Ovary (tissue), 3 donors: Measurements from ENCODE around the gene RNF14.
A peak's percentile ranks its signal among the peaks of the same experiment; 100 is the strongest.

Experiments used
- EP300 ChIP-seq: sonication (generic); formaldehyde crosslinking; IDR thresholded peaks from one replicate; pipeline ENCODE4 v1.6.1; 2017; ENCODE audit warnings: antibody characterized with exemption
- POLR2A ChIP-seq: fragments of 450-650 bp; IDR thresholded peaks from one replicate; pipeline ENCODE4 v1.6.1; 2017; ENCODE audit warnings: antibody characterized with exemption, mild to moderate bottlenecking, moderate library complexity
- TF ChIP-seq, protein P1 (sequence below), 3 donors: fragments of 450-650 bp in 2 of 3; fragments of 200-600 bp in 1 of 3; IDR thresholded peaks; one replicate each; pipeline versions ENCODE4 v1.5.1 to v1.8.0; 2016 to 2022; ENCODE audit warnings: antibody characterized with exemption in 3 of 3, mild to moderate bottlenecking in 1 of 3
- donor health status: DM: no; HTN: no; CAD: no.

DNA sequence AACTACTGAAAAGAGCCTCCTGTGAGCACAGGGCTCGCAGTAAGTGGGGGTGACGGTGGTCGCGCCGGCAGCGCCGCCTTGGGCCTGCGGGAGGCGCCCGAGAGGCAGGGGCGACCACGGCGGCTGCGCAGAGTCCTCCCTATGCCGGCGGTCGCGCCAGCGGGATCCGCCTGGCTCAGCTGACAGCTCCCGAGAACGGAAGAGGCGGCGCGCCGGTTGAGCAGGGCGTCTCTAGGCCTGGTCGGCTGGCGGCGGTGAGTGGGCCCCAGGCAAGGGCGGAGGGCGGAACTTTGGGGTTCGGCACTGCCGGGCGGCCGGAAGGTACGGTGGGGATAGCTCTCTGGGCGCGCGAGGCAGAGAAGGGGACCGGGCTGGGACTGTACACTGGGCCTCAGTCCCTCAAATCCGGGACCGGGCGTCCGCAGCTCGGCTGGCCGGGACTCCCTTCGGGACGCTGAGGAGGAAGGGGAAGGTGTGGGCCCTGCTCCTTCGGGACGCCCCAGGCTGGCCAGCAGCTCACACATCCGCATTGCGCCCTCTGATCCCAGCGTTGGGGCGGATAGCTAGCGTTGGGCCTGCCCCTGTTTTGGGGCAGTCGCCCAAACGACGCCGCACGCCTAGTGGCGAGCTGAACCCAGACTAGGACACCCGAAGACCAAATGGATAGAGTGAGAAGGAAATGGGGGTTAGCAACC lies at the start of gene RNF14:
- TF ChIP-seq EP300, result no peak
- TF ChIP-seq, protein P1, sequence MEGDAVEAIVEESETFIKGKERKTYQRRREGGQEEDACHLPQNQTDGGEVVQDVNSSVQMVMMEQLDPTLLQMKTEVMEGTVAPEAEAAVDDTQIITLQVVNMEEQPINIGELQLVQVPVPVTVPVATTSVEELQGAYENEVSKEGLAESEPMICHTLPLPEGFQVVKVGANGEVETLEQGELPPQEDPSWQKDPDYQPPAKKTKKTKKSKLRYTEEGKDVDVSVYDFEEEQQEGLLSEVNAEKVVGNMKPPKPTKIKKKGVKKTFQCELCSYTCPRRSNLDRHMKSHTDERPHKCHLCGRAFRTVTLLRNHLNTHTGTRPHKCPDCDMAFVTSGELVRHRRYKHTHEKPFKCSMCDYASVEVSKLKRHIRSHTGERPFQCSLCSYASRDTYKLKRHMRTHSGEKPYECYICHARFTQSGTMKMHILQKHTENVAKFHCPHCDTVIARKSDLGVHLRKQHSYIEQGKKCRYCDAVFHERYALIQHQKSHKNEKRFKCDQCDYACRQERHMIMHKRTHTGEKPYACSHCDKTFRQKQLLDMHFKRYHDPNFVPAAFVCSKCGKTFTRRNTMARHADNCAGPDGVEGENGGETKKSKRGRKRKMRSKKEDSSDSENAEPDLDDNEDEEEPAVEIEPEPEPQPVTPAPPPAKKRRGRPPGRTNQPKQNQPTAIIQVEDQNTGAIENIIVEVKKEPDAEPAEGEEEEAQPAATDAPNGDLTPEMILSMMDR (IDR thresholded peaks at IDR 0.05), result peak; percentile 94 to 99 (median 97)
- TF ChIP-seq POLR2A, result peak; percentile 64
